ENCODE measurements around the gene SHISA4. TPM values are rescaled to one million over a fixed set of nuclear protein-coding genes. Genes with fewer than 3 reads are reported as not detected.
A peak's percentile ranks its signal among the peaks of the same experiment; 100 is the strongest.

Gene SHISA4
- total and polyA plus RNA-seq, 8 donors: 3.6 to 9.3 (median 5.4) TPM

DNA sequence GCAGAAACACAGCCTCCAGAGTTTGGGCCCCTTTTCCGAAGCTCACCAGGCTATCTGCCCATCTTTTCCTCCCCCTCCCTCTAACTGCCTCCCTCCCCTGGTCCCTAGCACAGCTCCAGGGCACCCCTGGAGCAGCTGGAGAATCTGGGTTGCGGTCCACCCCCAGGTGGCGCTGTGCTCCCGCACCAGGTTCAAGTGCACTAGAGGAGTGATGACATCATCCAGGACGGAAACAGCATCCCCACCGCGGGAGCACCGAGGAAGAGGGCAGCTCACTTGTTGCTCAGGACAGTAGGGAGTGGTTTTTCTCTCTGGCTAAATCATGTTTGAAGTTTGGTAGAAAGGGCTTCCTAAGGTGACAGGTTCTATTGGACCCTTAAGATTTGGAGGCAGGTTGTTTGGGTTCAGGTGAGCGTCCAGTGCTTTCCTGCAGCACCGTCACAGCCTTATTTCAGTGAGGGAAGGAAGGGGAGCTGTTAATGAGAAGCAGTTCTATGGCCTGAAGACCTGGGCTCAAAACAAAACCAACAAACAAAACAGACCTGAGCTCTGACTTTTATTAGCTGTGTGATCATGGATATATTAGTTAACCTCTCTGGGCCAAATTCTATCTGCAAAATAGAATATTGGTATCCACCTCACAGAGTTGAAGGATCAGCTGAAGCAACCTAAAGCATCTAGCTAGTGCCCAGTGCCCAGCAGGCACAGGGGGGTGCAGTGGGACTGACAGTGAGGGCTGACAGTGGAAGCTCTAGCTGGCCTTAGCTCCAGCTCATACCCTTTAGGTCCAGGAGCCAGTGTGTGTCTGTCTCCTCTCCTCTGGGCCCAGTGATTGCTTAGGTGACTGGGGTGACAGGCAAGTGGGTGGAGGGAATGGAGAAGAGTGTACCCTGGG is 7.5 kb downstream of the SHISA4 start:
- H3K4me3 ChIP-seq: no peak overlapping the region
- no peak for FAIRE-seq
- TF ChIP-seq, protein P1, sequence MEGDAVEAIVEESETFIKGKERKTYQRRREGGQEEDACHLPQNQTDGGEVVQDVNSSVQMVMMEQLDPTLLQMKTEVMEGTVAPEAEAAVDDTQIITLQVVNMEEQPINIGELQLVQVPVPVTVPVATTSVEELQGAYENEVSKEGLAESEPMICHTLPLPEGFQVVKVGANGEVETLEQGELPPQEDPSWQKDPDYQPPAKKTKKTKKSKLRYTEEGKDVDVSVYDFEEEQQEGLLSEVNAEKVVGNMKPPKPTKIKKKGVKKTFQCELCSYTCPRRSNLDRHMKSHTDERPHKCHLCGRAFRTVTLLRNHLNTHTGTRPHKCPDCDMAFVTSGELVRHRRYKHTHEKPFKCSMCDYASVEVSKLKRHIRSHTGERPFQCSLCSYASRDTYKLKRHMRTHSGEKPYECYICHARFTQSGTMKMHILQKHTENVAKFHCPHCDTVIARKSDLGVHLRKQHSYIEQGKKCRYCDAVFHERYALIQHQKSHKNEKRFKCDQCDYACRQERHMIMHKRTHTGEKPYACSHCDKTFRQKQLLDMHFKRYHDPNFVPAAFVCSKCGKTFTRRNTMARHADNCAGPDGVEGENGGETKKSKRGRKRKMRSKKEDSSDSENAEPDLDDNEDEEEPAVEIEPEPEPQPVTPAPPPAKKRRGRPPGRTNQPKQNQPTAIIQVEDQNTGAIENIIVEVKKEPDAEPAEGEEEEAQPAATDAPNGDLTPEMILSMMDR (IDR thresholded peaks at IDR 0.05): peak; percentile 71 to 93 (median 83)
- no peaks in the 10 kb centered on the region for H3K36me3 ChIP-seq
- no peaks in the 10 kb centered on the region for H3K9me3 ChIP-seq
- ATAC-seq: peak; percentile 94 to 99 (median 96)
- WGBS, 2 donors: 11% methylated on average over 10 of the region's 10 CpGs
- no peak overlapping the region for H3K27ac ChIP-seq
- intact Hi-C loops (cut with DNase I): loop anchor here in 1 of 3 donors (5.0 kb wide), 2 partner anchors 76 to 231 kb away; no protein-coding TSS in a partner anchor
- no peaks in the 10 kb centered on the region for H3K27me3 ChIP-seq
- no peaks in the 10 kb centered on the region for H3K4me1 ChIP-seq
- DNase-seq: peak; percentile 76 to 94 (median 86)

DNA sequence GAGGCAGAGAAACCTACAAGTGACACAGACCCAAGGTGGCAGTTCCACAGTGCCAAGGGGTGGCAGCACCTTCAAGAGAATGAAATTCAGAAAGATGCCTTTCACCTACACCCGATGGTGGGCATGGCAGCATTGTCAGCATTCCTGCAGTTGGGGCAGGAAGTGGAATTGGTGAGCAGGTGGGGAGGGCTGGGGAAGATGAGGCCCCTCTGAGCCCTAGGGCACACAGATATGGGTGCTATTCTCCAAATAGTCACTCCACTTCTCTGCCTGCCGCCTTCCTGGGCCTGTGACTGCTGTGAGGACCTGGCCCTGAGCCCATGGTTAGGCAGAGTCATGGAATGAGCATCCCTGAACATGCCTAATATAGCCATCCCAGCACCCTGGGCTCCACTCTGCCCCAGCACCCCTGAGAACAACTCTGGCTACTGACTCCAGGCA is 8.3 kb downstream of the SHISA4 start:
- Histone ChIP-seq H3K4me1 (no peaks in the 10 kb centered on the region), H3K27ac (no peak overlapping the region), H3K9me3 (no peaks in the 10 kb centered on the region), H3K27me3 (no peaks in the 10 kb centered on the region), H3K36me3 (no peaks in the 10 kb centered on the region), H3K4me3 (no peak overlapping the region)
- DNase-seq: no peak
- intact Hi-C loops (cut with DNase I): loop anchor here in 1 of 3 donors (5.0 kb wide), 2 partner anchors 75 to 230 kb away; no protein-coding TSS in a partner anchor
- FAIRE-seq: no peak
- TF ChIP-seq, protein P1 (IDR thresholded peaks at IDR 0.05): no peak
- 47 to 52% methylated on average over 2 of the region's 2 CpGs for WGBS, 2 donors
- ATAC-seq: no peak

DNA sequence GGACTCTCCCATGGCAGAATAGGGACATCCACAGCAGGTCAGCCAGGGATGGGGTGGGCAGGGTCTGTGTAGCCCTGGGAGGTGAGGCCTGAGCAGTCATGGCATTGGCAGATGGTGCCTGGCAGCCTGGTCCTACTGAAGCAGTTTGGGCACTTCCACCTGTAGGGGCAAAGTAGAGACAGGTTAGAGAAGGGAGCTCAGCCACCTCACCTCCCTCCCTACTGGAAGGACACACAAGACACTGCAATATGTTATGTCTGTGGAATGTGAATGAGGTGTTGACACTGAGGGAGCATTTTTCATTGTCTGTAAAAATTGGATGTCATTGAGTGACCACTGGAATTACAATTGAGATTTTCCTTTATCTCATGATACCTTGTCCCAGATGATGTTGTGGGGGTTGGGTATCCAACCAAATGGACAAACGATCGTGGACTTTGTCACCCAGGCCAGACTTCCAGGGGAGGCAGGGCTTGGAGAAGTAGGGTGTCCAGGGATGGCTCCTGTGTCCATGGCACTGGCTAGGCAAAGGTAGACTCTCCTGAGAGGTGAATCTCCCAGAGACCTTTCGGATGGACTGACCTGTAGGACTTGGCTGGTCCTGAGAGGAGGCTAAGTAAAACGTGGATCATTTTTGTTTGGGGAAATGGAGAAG is 9.7 kb downstream of the SHISA4 start:
- no peaks in the 10 kb centered on the region for H3K9me3 ChIP-seq
- FAIRE-seq (no peak), ATAC-seq (no peak), DNase-seq (no peak)
- WGBS, 2 donors: 42 to 57% methylated on average over 4 of the region's 4 CpGs
- TF ChIP-seq, protein P1 (IDR thresholded peaks at IDR 0.05): no peak
- H3K4me3 ChIP-seq: no peak overlapping the region
- intact Hi-C loops (cut with DNase I): loop anchor here in 1 of 3 donors (5.0 kb wide), 2 partner anchors 74 to 229 kb away; no protein-coding TSS in a partner anchor
- H3K27me3 ChIP-seq: no peaks in the 10 kb centered on the region
- no peak overlapping the region for H3K27ac ChIP-seq
- no peaks in the 10 kb centered on the region for H3K36me3 ChIP-seq
- H3K4me1 ChIP-seq: no peaks in the 10 kb centered on the region

GRCh38 chr1:201898992-201899391 is 10.3 kb downstream of the SHISA4 start:
- FAIRE-seq (no peak), DNase-seq (no peak), ATAC-seq (no peak)
- 58 to 71% methylated on average over 4 of the region's 4 CpGs for WGBS, 2 donors
- no peaks in the 10 kb centered on the region for H3K4me1 ChIP-seq
- TF ChIP-seq, protein P1 (IDR thresholded peaks at IDR 0.05): no peak
- H3K27ac ChIP-seq: no peak overlapping the region
- no peak overlapping the region for H3K4me3 ChIP-seq
- intact Hi-C loops (cut with DNase I): loop anchor here in 1 of 3 donors (5.0 kb wide), 2 partner anchors 73 to 228 kb away; no protein-coding TSS in a partner anchor
- no peaks in the 10 kb centered on the region for H3K36me3 ChIP-seq
- H3K9me3 ChIP-seq: no peaks in the 10 kb centered on the region
- no peaks in the 10 kb centered on the region for H3K27me3 ChIP-seq
